ENCODE data around the gene ATP6V0B. TPM values are rescaled to one million over a fixed set of nuclear protein-coding genes. Genes with fewer than 3 reads are reported as not detected.
A peak's percentile ranks its signal among the peaks of the same experiment; 100 is the strongest.

The ATP6V0B gene
- total and polyA plus RNA-seq, 10 of the 15 experiments (the other 5 are each of a cell fraction or from before 2014, with no cell fraction given), result 65.3 to 250 (median 144) TPM

DNA sequence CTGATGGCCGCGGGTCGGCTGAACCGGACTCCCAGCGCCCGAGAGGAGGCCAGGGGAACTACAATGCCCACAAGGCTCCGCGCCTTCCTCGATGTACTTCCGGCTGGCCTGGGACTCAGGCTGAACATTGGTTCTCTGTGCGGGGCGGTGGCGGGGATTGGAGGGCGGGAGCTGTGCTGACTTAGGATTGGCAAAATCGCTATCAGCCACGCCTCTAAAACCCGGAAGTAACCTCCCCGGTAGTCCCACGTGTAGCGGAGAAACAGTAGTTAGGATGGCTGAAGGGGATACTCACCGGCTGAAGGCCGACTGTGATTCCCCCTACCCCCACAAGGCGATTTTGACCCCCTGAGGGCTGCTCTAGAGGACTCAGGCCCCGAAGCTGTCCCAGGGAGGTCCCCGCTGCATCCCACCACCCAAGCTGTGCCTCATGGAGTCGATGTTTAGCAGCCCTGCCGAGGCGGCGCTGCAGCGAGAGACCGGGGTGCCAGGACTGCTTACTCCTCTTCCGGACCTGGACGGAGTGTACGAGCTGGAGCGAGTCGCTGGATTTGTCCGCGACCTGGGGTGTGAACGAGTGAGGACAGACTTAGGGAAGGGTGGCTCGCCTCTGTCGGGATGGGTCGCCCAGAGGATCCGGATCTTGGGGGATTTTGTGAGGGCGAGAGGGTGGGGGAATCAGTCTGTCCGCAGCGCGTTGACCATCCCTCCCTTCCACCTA is 4.9 kb upstream of the ATP6V0B start, which contains the start of gene DPH2 (continued):
- TF ChIP-seq, protein P1, sequence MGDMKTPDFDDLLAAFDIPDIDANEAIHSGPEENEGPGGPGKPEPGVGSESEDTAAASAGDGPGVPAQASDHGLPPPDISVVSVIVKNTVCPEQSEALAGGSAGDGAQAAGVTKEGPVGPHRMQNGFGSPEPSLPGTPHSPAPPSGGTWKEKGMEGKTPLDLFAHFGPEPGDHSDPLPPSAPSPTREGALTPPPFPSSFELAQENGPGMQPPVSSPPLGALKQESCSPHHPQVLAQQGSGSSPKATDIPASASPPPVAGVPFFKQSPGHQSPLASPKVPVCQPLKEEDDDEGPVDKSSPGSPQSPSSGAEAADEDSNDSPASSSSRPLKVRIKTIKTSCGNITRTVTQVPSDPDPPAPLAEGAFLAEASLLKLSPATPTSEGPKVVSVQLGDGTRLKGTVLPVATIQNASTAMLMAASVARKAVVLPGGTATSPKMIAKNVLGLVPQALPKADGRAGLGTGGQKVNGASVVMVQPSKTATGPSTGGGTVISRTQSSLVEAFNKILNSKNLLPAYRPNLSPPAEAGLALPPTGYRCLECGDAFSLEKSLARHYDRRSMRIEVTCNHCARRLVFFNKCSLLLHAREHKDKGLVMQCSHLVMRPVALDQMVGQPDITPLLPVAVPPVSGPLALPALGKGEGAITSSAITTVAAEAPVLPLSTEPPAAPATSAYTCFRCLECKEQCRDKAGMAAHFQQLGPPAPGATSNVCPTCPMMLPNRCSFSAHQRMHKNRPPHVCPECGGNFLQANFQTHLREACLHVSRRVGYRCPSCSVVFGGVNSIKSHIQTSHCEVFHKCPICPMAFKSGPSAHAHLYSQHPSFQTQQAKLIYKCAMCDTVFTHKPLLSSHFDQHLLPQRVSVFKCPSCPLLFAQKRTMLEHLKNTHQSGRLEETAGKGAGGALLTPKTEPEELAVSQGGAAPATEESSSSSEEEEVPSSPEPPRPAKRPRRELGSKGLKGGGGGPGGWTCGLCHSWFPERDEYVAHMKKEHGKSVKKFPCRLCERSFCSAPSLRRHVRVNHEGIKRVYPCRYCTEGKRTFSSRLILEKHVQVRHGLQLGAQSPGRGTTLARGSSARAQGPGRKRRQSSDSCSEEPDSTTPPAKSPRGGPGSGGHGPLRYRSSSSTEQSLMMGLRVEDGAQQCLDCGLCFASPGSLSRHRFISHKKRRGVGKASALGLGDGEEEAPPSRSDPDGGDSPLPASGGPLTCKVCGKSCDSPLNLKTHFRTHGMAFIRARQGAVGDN (IDR thresholded peaks at IDR 0.05), result no peak
- TF ChIP-seq PML (IDR thresholded peaks at IDR 0.05; ENCODE audit: low read length) (no peak), EP300 (IDR thresholded peaks at IDR 0.05; ENCODE audit: borderline replicate concordance in 1 of 2, control insufficient read depth in 1 of 2, low read depth in 2 of 2, low read length in 2 of 2) (no peak), NBN (IDR thresholded peaks at IDR 0.05) (0 out of 2 replicates have a peak, but pooled peaks have one; percentile 4), CHD2 (IDR thresholded peaks at IDR 0.05; ENCODE audit: borderline replicate concordance, low read depth, low read length) (peak; percentile 90; the same call in 1 of the 2 replicates), BACH1 (IDR thresholded peaks at IDR 0.05; ENCODE audit: borderline replicate concordance) (no peak), LARP7 (IDR thresholded peaks at IDR 0.05) (no peak), SUZ12 (IDR thresholded peaks at IDR 0.05; ENCODE audit: unreplicated experiment) (no peak), FOXM1 (IDR thresholded peaks at IDR 0.05; ENCODE audit: low read depth, low read length) (no peak)
- TF ChIP-seq, protein P2, sequence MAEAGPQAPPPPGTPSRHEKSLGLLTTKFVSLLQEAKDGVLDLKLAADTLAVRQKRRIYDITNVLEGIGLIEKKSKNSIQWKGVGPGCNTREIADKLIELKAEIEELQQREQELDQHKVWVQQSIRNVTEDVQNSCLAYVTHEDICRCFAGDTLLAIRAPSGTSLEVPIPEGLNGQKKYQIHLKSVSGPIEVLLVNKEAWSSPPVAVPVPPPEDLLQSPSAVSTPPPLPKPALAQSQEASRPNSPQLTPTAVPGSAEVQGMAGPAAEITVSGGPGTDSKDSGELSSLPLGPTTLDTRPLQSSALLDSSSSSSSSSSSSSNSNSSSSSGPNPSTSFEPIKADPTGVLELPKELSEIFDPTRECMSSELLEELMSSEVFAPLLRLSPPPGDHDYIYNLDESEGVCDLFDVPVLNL (IDR thresholded peaks at IDR 0.05; ENCODE audit: low read depth, low read length), result no peak
- TF ChIP-seq, protein P3, sequence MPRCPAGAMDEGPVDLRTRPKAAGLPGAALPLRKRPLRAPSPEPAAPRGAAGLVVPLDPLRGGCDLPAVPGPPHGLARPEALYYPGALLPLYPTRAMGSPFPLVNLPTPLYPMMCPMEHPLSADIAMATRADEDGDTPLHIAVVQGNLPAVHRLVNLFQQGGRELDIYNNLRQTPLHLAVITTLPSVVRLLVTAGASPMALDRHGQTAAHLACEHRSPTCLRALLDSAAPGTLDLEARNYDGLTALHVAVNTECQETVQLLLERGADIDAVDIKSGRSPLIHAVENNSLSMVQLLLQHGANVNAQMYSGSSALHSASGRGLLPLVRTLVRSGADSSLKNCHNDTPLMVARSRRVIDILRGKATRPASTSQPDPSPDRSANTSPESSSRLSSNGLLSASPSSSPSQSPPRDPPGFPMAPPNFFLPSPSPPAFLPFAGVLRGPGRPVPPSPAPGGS (IDR thresholded peaks at IDR 0.05; ENCODE audit: borderline replicate concordance, insufficient read depth, low read depth, low read length, poor library complexity, severe bottlenecking), result no peak
- TF ChIP-seq, protein P4, sequence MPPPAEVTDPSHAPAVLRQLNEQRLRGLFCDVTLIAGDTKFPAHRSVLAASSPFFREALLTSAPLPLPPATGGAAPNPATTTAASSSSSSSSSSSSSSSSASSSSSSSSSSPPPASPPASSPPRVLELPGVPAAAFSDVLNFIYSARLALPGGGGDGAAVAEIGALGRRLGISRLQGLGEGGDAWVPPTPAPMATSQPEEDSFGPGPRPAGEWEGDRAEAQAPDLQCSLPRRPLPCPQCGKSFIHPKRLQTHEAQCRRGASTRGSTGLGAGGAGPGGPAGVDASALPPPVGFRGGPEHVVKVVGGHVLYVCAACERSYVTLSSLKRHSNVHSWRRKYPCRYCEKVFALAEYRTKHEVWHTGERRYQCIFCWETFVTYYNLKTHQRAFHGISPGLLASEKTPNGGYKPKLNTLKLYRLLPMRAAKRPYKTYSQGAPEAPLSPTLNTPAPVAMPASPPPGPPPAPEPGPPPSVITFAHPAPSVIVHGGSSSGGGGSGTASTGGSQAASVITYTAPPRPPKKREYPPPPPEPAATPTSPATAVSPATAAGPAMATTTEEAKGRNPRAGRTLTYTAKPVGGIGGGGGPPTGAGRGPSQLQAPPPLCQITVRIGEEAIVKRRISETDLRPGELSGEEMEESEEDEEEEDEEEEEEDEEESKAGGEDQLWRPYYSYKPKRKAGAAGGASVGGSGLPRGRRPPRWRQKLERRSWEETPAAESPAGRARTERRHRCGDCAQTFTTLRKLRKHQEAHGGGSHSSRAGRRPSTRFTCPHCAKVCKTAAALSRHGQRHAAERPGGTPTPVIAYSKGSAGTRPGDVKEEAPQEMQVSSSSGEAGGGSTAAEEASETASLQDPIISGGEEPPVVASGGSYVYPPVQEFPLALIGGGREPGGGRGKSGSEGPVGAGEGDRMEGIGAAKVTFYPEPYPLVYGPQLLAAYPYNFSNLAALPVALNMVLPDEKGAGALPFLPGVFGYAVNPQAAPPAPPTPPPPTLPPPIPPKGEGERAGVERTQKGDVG (CRISPR knock-in tag; IDR thresholded peaks at IDR 0.05), result no peak
- TF ChIP-seq, protein P5, sequence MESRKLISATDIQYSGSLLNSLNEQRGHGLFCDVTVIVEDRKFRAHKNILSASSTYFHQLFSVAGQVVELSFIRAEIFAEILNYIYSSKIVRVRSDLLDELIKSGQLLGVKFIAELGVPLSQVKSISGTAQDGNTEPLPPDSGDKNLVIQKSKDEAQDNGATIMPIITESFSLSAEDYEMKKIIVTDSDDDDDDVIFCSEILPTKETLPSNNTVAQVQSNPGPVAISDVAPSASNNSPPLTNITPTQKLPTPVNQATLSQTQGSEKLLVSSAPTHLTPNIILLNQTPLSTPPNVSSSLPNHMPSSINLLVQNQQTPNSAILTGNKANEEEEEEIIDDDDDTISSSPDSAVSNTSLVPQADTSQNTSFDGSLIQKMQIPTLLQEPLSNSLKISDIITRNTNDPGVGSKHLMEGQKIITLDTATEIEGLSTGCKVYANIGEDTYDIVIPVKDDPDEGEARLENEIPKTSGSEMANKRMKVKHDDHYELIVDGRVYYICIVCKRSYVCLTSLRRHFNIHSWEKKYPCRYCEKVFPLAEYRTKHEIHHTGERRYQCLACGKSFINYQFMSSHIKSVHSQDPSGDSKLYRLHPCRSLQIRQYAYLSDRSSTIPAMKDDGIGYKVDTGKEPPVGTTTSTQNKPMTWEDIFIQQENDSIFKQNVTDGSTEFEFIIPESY (IDR thresholded peaks at IDR 0.05), result no peak
- TF ChIP-seq, protein P6, sequence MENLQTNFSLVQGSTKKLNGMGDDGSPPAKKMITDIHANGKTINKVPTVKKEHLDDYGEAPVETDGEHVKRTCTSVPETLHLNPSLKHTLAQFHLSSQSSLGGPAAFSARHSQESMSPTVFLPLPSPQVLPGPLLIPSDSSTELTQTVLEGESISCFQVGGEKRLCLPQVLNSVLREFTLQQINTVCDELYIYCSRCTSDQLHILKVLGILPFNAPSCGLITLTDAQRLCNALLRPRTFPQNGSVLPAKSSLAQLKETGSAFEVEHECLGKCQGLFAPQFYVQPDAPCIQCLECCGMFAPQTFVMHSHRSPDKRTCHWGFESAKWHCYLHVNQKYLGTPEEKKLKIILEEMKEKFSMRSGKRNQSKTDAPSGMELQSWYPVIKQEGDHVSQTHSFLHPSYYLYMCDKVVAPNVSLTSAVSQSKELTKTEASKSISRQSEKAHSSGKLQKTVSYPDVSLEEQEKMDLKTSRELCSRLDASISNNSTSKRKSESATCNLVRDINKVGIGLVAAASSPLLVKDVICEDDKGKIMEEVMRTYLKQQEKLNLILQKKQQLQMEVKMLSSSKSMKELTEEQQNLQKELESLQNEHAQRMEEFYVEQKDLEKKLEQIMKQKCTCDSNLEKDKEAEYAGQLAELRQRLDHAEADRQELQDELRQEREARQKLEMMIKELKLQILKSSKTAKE (IDR thresholded peaks at IDR 0.05; ENCODE audit: low read depth, poor library complexity, severe bottlenecking), result no peak

Data from GM12878 (cell line).